Loucy (cell line): ENCODE results near the gene ARHGAP26.

Source experiments
- CTCF ChIP-seq: fragments of 200-600 bp; sonication (generic); conservative IDR thresholded peaks from 2 replicates; pipeline ENCODE4 v1.5.1; 2014; ENCODE audit warnings: mild to moderate bottlenecking, antibody characterized with exemption, low read length
- EZH2phosphoT487 ChIP-seq: fragments of 200-600 bp; IDR thresholded peaks from 2 replicates; pipeline ENCODE4 v1.6.1; 2018; ENCODE audit warnings: antibody characterized with exemption, mild to moderate bottlenecking, moderate library complexity, borderline replicate concordance

GRCh38 chr5:143148771-143149170 is 378.6 kb downstream of the ARHGAP26 start:
- TF ChIP-seq CTCF (no peak), EZH2phosphoT487 (no peak)
